Measurements from ENCODE around the gene USH2A. TPM values are rescaled to one million over a fixed set of nuclear protein-coding genes. Genes with fewer than 3 reads are reported as not detected.
"Not testable (repeated sequence)": the region's sequence is repeated elsewhere in the genome, so short reads cannot be mapped to it uniquely, and the experiment has no call there.

Gene USH2A
- total RNA-seq, 2 experiments from 2014 or later: not detected

DNA sequence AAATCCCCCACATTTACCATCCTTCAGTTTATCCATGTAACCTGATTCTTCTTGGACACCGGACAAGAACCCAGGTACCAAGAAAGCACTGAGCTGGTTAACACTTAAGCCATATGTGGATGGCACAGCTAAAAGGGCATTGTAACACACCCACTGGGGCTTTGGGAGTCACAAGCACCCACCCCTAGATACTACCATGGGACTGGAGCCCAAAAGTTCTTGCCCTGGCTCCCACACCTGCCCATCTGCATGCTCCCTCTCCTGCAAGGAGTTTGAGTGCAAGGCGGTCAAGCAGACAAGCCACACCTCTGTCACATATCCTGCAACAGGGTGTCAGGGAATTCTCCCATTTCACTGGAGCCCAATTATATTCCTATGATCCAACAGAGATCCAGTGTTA is 270.1 kb downstream of the USH2A start:
- ChIA-PET POLR2A (no interaction called here), CTCF (no interaction called here)

DNA sequence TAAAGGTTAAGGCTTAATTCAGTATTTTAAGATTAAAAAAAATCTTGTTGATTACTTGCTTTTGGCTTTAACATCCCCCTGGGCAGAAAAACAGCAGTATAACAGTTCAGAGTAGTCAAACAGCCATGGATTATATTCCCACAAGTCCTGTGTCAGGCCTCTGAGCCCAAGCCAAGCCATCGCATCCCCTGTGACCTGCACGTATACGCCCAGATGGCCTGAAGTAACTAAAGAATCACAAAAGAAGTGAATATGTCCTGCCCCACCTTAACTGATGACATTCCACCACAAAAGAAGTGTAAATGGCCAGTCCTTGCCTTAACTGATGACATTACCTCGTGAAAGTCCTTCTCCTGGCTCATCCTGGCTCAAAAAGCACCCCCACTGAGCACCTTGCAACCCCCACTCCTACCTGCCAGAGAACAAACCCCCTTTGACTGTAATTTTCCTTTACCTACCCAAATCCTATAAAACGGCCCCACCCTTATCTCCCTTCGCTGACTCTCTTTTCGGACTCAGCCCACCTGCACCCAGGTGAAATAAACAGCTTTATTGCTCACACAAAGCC is 277.7 kb downstream of the USH2A start:
- CTCF ChIA-PET, POLR2A ChIA-PET: not testable (repeated sequence)

DNA sequence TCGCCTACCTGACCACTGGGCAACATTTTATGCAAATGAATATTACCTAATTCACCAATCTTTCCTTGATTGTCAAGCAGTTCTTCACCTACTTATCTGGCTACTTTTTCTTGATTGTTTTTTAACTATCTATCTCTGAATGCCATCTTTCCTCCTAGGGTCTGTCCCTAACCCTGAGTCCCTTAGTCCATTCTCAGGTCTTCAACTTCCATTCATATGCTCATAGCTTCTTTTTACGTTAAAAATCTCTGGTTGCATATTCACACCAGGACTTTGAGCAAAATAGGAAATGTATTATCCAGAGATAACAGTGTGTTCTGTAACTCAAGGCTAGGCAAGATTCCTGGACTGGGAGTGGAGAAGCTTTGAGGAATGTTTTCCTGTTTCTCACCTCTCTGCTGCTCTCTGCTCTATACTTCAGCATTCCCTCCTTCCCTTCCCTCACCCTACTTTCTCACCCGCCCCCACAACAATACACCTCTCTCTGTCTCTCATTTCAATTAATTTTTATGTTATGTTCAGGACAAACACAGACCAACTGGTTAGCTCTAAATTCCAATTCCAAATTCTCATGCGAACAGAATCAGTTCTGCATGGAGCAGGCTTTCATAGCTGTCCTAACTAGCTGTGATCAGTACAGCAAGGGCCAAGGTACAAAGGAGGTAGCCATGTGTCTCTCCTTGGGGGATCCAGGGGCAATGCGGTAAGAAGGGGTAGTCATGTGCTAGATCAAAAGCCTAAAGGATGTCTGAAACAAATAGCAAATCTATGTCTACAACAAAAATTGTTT is 278.4 kb downstream of the USH2A start:
- ChIA-PET POLR2A (no interaction called here), CTCF (no interaction called here)

DNA sequence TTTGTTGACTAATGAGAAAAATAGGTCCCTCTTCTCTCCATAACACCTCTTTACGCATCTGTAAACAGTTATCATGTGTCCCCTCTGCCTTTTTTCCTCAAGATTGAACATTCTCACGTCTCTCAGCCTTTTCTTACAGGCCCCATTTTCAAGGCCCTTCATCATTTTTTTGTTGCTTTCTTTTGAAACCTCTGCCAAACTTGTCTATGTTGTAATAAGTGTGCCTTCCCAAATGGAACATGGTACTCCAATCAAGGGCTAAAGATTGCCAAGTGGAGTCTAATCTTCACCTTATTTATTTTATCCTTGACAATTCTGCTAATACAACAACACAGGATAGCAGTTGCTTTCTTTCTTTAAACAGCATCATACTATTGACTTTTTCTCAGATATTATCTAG is 280.3 kb downstream of the USH2A start:
- POLR2A ChIA-PET: no interaction called here
- CTCF ChIA-PET: no interaction called here

DNA sequence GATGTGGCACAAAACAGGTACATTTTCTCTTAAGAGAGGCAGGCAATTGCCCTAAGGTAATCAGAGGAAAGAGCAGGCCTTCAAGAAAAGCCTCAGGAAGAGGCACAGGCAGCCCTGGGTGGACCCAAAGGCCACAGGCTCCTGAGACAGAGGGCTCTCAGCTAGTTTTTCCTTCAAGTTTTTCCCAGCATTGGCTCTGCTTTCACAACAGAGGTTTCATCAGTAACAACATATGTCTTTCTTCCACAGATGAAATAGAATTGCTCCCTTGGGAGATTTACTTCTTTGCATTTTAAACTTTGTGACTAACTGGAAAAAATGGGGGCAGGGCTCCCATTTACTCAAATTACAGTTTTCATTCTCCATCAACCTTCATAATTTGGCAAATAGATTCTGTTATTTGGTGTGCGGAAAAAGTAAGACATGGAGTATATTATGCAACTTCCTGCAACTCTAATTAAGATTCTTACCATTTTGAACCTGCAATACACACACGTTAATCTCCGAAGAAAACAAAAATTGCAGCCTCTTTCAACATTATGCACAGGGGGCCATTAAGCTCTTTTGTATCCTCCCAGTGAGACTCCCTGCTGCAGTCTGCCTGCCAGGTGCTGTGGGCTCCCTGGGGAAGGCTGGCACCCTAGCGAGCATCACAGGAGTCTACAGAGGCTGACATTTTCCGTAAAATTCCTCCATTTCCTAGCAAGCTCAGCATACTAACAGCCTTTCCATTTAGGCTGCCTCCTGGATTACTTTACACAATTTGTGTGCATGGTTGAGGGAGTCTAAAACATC is 282.3 kb downstream of the USH2A start:
- CTCF ChIA-PET: no interaction called here
- POLR2A ChIA-PET: no interaction called here

DNA sequence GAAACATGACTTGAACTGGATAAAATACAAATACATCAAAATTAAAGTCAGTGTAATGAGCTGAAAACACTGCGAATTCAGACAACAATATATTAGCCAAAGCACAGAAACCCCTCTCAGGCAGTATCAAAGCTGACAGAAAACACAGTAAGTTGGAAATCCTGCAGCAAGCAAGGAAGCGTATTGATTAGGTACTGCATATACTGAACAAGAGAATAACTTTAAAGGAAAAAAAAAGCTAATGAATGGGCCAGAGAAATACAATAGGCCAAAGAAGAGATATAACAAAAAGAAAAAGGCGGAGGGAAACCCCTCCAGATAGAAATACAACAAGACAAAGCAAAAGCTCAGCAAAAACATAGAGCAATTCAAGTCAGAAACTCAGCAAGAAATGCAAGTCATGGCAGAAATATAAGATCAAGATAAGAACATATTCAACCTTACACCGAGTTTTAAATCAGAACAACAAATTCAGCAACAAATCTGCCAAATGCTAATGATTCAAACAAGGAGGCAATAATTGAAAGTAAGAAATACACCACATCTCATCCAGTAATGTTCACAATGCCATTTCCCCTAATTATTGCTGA is 299.0 kb downstream of the USH2A start:
- ChIA-PET CTCF (no interaction called here), POLR2A (no interaction called here)

DNA sequence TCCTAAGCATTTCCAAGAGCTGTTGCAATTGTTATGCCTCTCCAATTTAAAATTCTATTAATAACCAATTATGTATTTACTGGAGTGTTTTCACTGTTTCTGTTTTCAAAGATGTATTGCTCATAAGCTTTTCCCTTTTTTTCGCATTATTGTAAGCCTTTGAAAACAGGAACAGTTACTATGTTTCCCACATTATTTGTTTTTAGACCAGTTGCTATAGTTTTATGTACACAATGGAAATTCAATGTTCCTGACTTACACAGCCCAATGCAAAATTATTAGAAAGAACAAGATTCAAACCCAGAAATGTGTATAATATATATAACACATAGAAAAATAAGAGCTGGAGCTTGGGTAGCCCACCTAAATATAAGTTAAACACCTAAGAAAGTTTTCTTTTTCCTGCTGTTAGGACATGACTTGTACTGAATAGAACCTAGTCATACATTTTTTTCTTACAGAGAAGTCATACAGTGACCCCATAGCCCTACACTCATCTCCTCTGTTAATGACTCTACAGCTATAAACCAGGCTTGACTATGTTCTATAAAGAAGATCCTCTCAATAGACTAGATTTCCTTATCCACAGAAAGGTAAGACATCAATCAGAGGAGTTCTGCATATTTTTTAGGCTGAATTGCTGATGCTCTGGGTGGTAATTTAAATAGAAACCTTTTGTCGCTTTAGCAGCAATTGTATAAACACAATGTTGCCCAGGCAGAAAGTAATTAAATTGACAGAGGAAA is 299.6 kb downstream of the USH2A start:
- POLR2A ChIA-PET: no interaction called here
- CTCF ChIA-PET: no interaction called here

GRCh38 chr1:216119600-216119999 is 303.6 kb downstream of the USH2A start:
- ChIA-PET POLR2A (no interaction called here), CTCF (no interaction called here)

DNA sequence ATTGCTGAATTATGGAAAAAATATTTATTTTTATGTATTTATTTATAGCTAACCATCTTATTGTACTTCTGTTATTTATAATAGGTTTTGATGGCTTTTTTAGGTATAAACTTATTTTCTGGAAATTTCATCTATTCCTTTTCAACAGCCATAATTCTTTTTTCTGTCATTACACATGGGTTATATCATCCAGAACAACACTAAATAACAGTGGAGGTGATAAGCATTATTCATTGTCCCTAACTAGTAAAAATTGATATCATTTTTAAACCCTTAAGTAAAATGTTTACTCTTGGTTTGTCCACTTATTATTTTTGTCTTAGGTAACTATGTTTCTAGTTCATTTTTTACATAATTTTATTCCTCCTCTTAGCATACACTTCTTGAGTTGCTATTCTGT is 309.1 kb downstream of the USH2A start:
- ChIA-PET CTCF (no interaction called here), POLR2A (no interaction called here)

GRCh38 chr1:216113181-216113580 is 310.1 kb downstream of the USH2A start:
- ChIA-PET CTCF (no interaction called here), POLR2A (no interaction called here)

GRCh38 chr1:216111842-216112241 is 311.4 kb downstream of the USH2A start:
- POLR2A ChIA-PET: no interaction called here
- CTCF ChIA-PET: no interaction called here

DNA sequence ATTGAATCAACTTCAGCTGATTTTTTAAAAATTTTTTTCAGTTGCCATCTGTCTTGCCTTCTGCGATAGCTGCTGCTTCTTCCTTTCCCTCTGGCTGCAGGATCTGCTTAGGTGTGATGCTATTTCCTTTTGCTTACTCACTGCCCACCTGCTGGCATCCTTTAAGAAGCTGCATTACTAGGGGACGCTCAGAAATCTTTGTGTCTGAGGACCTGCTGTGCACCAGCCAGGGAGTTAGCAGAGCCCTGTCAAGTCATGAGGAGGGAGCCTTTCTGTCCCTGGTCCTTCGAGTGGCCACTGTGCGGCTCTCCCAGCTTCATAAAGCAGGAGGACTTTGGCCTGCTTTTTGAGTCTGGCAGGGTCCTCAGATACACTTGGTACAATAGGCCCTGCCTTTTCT is 327.8 kb downstream of the USH2A start:
- POLR2A ChIA-PET: no interaction called here
- CTCF ChIA-PET: no interaction called here

DNA sequence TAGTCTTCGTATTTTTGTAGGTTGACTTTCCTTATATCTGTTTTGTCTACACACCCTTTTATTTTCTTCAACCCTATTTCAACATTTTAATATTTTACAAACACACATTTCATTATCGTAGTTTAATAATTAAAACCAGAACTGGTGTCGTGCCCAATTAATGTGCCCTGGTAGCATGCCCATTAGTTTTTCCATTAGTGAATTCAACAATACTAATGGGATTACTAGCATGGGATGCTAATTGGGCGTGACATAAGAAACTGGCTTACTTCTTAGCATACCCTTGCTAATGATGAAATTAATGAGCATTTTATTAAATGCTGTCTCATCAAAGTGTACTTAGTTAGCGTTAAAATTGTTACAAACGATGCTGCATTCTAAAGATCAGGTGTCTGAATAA is 332.7 kb downstream of the USH2A start:
- ChIA-PET CTCF (no interaction called here), POLR2A (no interaction called here)

GRCh38 chr1:216086678-216087077 is 336.6 kb downstream of the USH2A start:
- POLR2A ChIA-PET: no interaction called here
- CTCF ChIA-PET: no interaction called here

GRCh38 chr1:216081445-216081844 is 341.8 kb downstream of the USH2A start:
- ChIA-PET POLR2A (no interaction called here), CTCF (no interaction called here)

GRCh38 chr1:216076751-216077150 is 346.5 kb downstream of the USH2A start:
- ChIA-PET CTCF (no interaction called here), POLR2A (no interaction called here)

DNA sequence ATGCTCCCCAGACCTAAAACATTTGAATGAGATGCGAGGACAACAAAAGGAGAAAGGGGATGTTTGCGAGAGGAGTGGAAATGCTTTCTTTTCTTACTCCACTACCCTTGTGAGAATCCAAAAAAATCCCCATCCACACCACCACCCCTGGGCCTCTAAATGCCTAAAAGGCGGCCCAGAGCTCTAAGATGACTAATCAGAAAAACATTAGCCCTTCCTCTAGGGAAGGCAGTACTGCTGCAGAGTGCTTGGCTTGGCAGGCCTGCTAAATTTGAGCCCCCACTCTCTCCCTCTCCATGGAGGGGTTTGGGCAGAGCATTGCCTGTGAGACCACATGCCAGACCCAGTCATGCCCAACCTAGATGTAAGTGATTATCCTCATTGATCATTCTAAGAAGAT is 347.9 kb downstream of the USH2A start:
- CTCF ChIA-PET: no interaction called here
- POLR2A ChIA-PET: no interaction called here

GRCh38 chr1:216073793-216074595 is 349.3 kb downstream of the USH2A start:
- ChIA-PET POLR2A (no interaction called here), CTCF (no interaction called here)

DNA sequence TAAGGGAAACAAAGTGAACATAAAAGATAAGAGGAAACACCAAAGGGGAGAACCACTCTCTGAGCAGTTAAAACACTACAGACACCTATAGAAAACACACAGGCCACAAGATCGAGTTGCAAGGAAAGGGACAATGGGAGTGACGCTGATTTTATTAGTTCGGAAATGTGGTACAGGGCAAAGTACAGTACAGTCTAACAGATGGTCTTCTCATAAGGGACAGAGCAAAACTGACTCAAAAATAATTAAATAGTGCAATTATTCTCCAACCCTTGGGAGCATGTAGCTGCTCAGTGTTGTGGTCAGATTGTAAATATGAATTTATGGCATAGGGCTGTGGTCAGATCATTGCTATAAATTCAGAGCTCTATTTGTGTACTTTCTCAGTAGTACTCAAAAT is 352.0 kb downstream of the USH2A start:
- POLR2A ChIA-PET: no interaction called here
- CTCF ChIA-PET: no interaction called here

DNA sequence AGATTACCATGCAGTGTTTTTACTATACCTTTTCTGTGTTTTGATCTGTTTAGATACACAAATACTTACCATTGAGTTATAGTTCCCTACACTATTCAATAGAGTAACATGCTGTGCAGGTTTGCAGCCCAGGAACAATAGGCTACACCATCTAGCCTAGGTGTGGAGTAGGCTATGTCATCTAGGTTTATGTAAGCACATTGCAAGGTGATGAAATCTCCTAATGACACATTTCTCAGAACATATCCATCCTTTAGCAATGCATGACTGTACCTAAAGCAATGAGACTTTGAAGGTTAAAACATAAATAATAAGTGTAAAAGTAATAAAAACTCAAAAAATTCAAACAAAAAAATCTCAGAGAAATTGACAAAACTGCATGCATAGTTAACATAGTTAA is 358.6 kb downstream of the USH2A start:
- ChIA-PET POLR2A (no interaction called here), CTCF (no interaction called here)

Measured in activated CD8-positive, alpha-beta memory T cell treated with anti-CD3 and anti-CD28 coated beads for 36 hours (primary cell).